PFSK-1 (cell line): Measurements from ENCODE around the gene CARNS1.

Source experiments
- FOXP2 ChIP-seq: optimal IDR thresholded peaks from 2 replicates; pipeline ENCODE3; 2011; ENCODE audit warnings: borderline replicate concordance, control low read depth, inconsistent platforms; ENCODE audit not compliant: insufficient read depth; ENCODE audit errors: extremely low read length, extremely low read depth
- POLR2AphosphoS5 ChIP-seq: IDR thresholded peaks from 2 replicates; pipeline ENCODE4 v1.6.1; 2012; ENCODE audit warnings: low read depth, mild to moderate bottlenecking, control low read depth, low read length, moderate library complexity
- SIN3A ChIP-seq: IDR thresholded peaks from 2 replicates; pipeline ENCODE4 v1.6.1; 2012; ENCODE audit warnings: mild to moderate bottlenecking, low read length, moderate library complexity, borderline replicate concordance; ENCODE audit not compliant: insufficient read depth
- TAF1 ChIP-seq: IDR thresholded peaks from 2 replicates; pipeline ENCODE4 v1.6.1; 2012; ENCODE audit warnings: low read length, control low read depth, borderline replicate concordance; ENCODE audit not compliant: insufficient read depth
- TF ChIP-seq, protein P1 (sequence below), 2 experiments: IDR thresholded peaks; 2 replicates each; pipeline versions ENCODE4 v1.6.1 to v1.8.0; 2011 to 2012; ENCODE audit warnings: low read depth in 2 of 2, low read length in 2 of 2, control low read depth in 1 of 2, inconsistent platforms in 1 of 2, mild to moderate bottlenecking in 1 of 2, moderate library complexity in 1 of 2; ENCODE audit not compliant: insufficient read depth in 1 of 2

CARNS1 gene

DNA sequence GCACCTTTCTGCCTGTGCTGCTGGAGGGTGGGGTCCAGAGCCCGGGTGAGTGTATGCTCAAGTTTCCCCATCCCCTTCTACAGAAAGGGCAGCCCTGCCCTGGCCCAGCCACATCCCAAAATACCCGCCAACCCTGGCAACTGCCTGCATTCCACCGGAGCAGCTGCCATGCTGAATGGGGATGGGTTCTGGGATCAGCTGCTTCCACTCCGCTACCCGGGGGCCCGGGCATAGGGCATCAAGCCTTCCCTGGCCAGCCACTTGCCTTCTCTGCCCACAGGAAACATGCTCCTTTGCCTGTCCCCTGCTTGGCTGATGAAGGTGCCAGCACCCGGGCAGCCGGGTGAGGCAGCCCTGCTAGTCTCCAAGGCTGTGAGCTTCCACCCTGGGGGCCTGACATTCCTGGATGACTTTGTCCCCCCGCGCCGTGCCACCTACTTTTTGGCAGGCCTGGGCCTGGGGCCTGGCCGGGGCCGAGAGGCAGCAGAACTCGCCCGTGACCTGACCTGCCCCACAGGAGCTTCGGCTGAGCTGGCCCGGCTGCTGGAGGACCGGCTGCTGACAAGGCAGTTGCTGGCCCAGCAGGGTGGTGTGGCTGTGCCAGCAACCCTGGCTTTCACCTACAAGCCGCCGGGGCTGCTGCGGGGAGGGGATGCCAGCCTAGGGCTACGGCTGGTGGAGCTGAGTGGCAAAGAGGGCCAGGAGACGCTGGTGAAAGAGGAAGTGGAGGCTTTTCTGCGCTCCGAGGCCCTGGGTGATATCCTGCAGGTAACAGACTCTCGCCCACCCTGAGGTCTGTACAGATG, 3.2 kb downstream of the CARNS1 start:
- TF ChIP-seq TAF1 (no peak), FOXP2 (no peak), SIN3A (no peak), POLR2AphosphoS5 (no peak)
- TF ChIP-seq, protein P1, sequence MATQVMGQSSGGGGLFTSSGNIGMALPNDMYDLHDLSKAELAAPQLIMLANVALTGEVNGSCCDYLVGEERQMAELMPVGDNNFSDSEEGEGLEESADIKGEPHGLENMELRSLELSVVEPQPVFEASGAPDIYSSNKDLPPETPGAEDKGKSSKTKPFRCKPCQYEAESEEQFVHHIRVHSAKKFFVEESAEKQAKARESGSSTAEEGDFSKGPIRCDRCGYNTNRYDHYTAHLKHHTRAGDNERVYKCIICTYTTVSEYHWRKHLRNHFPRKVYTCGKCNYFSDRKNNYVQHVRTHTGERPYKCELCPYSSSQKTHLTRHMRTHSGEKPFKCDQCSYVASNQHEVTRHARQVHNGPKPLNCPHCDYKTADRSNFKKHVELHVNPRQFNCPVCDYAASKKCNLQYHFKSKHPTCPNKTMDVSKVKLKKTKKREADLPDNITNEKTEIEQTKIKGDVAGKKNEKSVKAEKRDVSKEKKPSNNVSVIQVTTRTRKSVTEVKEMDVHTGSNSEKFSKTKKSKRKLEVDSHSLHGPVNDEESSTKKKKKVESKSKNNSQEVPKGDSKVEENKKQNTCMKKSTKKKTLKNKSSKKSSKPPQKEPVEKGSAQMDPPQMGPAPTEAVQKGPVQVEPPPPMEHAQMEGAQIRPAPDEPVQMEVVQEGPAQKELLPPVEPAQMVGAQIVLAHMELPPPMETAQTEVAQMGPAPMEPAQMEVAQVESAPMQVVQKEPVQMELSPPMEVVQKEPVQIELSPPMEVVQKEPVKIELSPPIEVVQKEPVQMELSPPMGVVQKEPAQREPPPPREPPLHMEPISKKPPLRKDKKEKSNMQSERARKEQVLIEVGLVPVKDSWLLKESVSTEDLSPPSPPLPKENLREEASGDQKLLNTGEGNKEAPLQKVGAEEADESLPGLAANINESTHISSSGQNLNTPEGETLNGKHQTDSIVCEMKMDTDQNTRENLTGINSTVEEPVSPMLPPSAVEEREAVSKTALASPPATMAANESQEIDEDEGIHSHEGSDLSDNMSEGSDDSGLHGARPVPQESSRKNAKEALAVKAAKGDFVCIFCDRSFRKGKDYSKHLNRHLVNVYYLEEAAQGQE (IDR thresholded peaks at IDR 0.05; ENCODE audit: insufficient read depth in 1 of 2, low read depth in 2 of 2, low read length in 2 of 2) = no peak

DNA sequence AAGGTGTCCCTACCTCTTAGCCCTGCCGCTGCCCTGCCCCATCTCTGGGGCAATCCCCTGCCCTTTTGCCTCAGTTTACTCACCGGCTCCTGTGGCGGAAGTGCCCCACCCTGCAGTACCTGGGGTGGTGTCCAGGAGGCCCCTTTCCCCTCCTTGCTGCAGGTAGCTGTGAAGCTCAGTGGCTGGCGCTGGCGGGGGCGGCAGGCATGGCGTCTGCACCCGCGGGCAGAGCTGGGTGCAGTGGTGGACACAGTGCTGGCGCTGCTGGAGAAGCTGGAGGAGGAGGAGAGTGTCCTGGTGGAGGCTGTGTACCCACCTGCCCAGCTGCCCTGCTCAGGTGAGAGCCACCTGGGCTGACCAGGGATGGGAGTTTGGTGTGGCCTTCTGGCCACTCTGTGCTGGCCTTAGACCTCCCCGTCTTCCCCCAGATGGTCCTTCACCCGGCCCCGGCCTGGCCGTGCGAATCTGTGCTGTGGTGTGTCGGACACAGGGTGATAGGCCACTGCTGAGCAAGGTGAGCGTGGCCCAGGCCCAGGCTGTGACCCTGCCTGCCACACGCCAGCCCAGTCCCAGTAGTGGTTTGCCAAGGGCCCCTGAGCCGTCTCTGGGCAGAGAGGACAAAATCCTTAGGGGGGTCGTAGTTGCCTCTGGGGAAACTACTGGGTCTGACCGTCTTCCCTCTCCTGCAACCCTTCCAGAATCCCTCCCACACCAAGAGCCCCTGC, 4.0 kb downstream of the CARNS1 start:
- TF ChIP-seq SIN3A = no peak
- TF ChIP-seq FOXP2 = no peak
- TF ChIP-seq TAF1 = no peak
- no peak for TF ChIP-seq POLR2AphosphoS5
- TF ChIP-seq, protein P1 (IDR thresholded peaks at IDR 0.05; ENCODE audit: insufficient read depth in 1 of 2, low read depth in 2 of 2, low read length in 2 of 2) = no peak

DNA sequence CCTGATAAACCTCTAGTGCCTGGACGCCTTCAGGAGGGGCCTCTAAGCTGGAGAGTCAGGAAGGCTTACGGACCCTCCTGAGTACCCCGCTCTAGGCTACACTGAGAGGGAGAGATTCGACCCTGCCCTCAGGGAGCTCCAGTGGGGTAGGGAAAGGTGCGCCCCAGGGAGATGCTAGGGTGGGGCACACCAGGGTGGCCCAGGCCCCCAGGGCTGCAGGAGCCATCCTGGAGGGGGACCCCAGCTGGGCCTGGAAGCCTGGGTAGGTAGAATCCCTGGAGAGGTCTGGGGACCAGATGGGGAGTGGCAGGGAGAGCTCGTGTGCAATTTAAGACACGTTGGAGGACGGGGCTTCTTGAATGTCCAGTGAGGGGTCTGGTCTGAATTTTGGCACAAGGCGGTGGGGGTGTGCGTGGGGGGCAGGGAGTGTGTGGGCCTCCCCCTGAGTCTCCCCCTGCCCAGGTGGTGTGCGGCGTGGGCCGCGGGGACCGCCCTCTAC, 4.7 kb downstream of the CARNS1 start:
- TF ChIP-seq SIN3A = no peak
- no peak for TF ChIP-seq POLR2AphosphoS5
- no peak for TF ChIP-seq TAF1
- TF ChIP-seq, protein P1 (IDR thresholded peaks at IDR 0.05; ENCODE audit: insufficient read depth in 1 of 2, low read depth in 2 of 2, low read length in 2 of 2) = no peak
- no peak for TF ChIP-seq FOXP2

DNA sequence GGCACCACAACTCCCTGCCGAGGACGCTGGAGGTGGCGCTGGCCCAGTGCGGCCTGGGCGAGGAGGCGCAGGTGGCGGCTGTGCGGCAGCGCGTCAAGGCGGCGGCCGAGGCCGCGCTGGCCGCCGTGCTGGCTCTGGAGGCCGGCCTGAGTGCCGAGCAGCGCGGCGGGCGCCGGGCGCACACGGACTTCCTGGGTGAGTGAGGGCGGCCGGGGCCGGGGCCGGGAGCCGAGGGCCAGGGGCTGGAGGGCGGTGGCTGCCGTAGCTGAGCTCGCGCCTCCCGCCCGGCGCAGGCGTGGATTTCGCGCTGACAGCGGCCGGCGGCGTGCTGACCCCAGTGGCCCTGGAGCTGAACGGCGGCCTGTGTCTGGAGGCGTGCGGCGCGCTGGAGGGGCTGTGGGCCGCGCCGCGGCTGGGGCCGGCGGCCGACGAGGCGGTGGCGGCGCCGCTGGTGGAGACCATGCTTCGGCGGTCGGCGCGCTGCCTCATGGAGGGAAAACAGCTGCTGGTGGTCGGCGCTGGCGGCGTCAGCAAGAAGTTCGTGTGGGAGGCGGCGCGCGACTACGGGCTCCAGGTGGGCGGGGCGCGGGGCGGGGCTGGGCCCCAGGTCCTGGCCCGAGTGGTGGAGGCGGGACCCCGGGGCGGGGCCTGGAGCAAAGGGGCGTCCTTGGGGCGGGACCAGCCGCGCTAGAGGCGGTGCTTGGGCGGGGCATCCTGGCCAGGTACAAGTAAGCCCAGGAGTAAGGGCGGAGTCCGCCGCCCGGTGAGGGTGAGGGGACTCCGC, 5.4 kb downstream of the CARNS1 start:
- TF ChIP-seq POLR2AphosphoS5 (peak; percentile 53; the same call in 1 of the 2 replicates), SIN3A (no peak), FOXP2 (peak; percentile 50), TAF1 (peak; percentile 60; the same call in 1 of the 2 replicates)
- TF ChIP-seq, protein P1 (IDR thresholded peaks at IDR 0.05; ENCODE audit: insufficient read depth in 1 of 2, low read depth in 2 of 2, low read length in 2 of 2) = no peak
